Upper lobe of left lung (tissue), 4 donors: ENCODE results near the gene CLDN12.

Experiments used
- POLR2A ChIP-seq, 4 donors: fragments of 450-650 bp; IDR thresholded peaks; one replicate each; pipeline ENCODE4 v1.5.1; 2016 to 2017; ENCODE audit warnings: antibody characterized with exemption in 4 of 4, mild to moderate bottlenecking in 2 of 4
- TF ChIP-seq, protein P1 (sequence below), 6 experiments: fragments of 450-650 bp in 4 of 6; fragments of 200-600 bp in 2 of 6; sonication (generic) in 2 of 6; IDR thresholded peaks; one replicate each; pipeline ENCODE4 v1.5.1; 2016 to 2019; ENCODE audit warnings: antibody characterized with exemption in 6 of 6

DNA sequence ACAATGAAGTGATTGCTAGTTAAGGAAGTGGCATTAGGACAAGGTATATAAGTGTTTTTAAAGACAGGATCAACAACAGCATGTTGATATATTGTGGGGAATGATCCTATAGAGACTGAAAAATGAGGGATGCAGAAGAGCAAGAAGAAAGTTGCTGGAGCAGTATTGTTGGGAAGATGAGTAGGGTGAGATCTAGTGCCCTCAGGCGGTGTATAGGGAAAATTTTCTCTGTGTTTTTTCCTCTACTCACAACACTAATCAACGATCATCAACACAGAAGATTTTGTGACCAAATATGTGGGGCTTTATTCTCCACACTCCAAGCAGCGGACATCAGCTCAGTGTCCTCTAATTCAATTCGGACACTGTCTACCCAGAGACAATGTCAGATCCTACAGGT lies 56.6 kb downstream of the CLDN12 start:
- TF ChIP-seq, protein P1, sequence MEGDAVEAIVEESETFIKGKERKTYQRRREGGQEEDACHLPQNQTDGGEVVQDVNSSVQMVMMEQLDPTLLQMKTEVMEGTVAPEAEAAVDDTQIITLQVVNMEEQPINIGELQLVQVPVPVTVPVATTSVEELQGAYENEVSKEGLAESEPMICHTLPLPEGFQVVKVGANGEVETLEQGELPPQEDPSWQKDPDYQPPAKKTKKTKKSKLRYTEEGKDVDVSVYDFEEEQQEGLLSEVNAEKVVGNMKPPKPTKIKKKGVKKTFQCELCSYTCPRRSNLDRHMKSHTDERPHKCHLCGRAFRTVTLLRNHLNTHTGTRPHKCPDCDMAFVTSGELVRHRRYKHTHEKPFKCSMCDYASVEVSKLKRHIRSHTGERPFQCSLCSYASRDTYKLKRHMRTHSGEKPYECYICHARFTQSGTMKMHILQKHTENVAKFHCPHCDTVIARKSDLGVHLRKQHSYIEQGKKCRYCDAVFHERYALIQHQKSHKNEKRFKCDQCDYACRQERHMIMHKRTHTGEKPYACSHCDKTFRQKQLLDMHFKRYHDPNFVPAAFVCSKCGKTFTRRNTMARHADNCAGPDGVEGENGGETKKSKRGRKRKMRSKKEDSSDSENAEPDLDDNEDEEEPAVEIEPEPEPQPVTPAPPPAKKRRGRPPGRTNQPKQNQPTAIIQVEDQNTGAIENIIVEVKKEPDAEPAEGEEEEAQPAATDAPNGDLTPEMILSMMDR (IDR thresholded peaks at IDR 0.05), result no peak
- no peak for TF ChIP-seq POLR2A (IDR thresholded peaks at IDR 0.05)
